HEK293 (cell line): ENCODE results near the gene PAX7.

Experiments
- CTCF ChIA-PET: fragments of 350-600 bp; formaldehyde crosslinking; extraction: SDS; loops from one replicate; lab custom pipeline; 2021; ENCODE audit warnings: antibody characterized with exemption; lab: Yijun Ruan, JAX
- POLR2A ChIA-PET: fragments of 300-600 bp; formaldehyde crosslinking; extraction: SDS; loops from one replicate; lab custom pipeline; 2020; ENCODE audit warnings: antibody characterized with exemption, inconsistent platforms; lab: Yijun Ruan, JAX
- H3K27ac ChIP-seq: fragments of 200-500 bp; sonication (Bioruptor generic); 2 replicates; pipeline ENCODE4 v1.5.1; 2014; ENCODE audit warnings: low read depth, low read length, control low read depth, inconsistent platforms; ENCODE audit errors: extremely low read depth
- H3K36me3 ChIP-seq, 2 experiments: fragments of 200-500 bp in 1 of 2; sonication (Bioruptor generic) in 1 of 2; 1 replicate in 1 of 2; 2 replicates in 1 of 2; pipeline ENCODE4 v1.5.1; 2014 to 2017; ENCODE audit warnings: inconsistent platforms in 2 of 2, low read length in 2 of 2; ENCODE audit not compliant: control insufficient read depth in 2 of 2, insufficient read depth in 1 of 2
- H3K4me1 ChIP-seq: fragments of 200-500 bp; sonication (Bioruptor generic); 2 replicates; pipeline ENCODE4 v1.5.1; 2014; ENCODE audit warnings: mild to moderate bottlenecking, low read length, inconsistent platforms; ENCODE audit not compliant: control insufficient read depth, insufficient read depth
- H3K4me3 ChIP-seq: 2 replicates; pipeline ENCODE4 v1.5.1; 2011; ENCODE audit warnings: low read depth, mild to moderate bottlenecking, control low read depth, low read length, moderate library complexity
- H3K9me3 ChIP-seq: fragments of 200-500 bp; sonication (Bioruptor generic); 2 replicates; pipeline ENCODE4 v1.5.1; 2014; ENCODE audit warnings: low read depth, low read length, inconsistent platforms; ENCODE audit not compliant: control insufficient read depth, insufficient read depth
- GLIS1 ChIP-seq: fragments of 450-650 bp; formaldehyde crosslinking; IDR thresholded peaks from 2 replicates; pipeline ENCODE4 v1.5.1; 2016; ENCODE audit warnings: missing biosample characterization, missing genetic modification characterization
- HOXA7 ChIP-seq: sonication (generic); formaldehyde crosslinking; IDR thresholded peaks from 2 replicates; pipeline ENCODE4 v1.8.1; 2022; ENCODE audit warnings: missing genetic modification reagents, borderline replicate concordance
- HOXC10 ChIP-seq: sonication (generic); formaldehyde crosslinking; IDR thresholded peaks from 2 replicates; pipeline ENCODE4 v1.8.1; 2023; ENCODE audit warnings: mild to moderate bottlenecking, missing genetic modification reagents
- IKZF3 ChIP-seq: fragments of 450-650 bp; IDR thresholded peaks from 2 replicates; pipeline ENCODE4 v1.5.0; 2018; ENCODE audit warnings: missing biosample characterization, mild to moderate bottlenecking, missing genetic modification characterization, moderate library complexity
- KLF1 ChIP-seq: fragments of 450-650 bp; formaldehyde crosslinking; IDR thresholded peaks from 2 replicates; pipeline ENCODE4 v1.5.1; 2016; ENCODE audit warnings: missing biosample characterization, missing genetic modification characterization
- MYNN ChIP-seq: fragments of 450-650 bp; formaldehyde crosslinking; IDR thresholded peaks from 2 replicates; pipeline ENCODE4 v1.5.1; 2016; ENCODE audit warnings: missing biosample characterization, missing genetic modification characterization, borderline replicate concordance
- OSR2 ChIP-seq: fragments of 450-650 bp; formaldehyde crosslinking; IDR thresholded peaks from 2 replicates; pipeline ENCODE4 v1.5.1; 2016; ENCODE audit warnings: missing biosample characterization, missing genetic modification characterization
- REPIN1 ChIP-seq: fragments of 450-650 bp; formaldehyde crosslinking; IDR thresholded peaks from 2 replicates; pipeline ENCODE4 v1.5.1; 2017; ENCODE audit warnings: missing biosample characterization, missing genetic modification characterization, low read depth
- SCRT2 ChIP-seq: fragments of 450-650 bp; formaldehyde crosslinking; IDR thresholded peaks from 2 replicates; pipeline ENCODE4 v1.5.1; 2016; ENCODE audit warnings: missing biosample characterization, missing genetic modification characterization
- SP7 ChIP-seq: fragments of 450-650 bp; formaldehyde crosslinking; IDR thresholded peaks from 2 replicates; pipeline ENCODE4 v1.5.1; 2016; ENCODE audit warnings: missing biosample characterization, missing genetic modification characterization
- ZNF2 ChIP-seq: fragments of 450-650 bp; formaldehyde crosslinking; IDR thresholded peaks from 2 replicates; pipeline ENCODE4 v1.5.1; 2016; ENCODE audit warnings: missing biosample characterization, missing genetic modification characterization
- ZNF221 ChIP-seq: fragments of 450-650 bp; formaldehyde crosslinking; IDR thresholded peaks from 2 replicates; pipeline ENCODE4 v1.5.1; 2017; ENCODE audit warnings: missing biosample characterization, missing genetic modification characterization, borderline replicate concordance
- ZNF274 ChIP-seq, 2 experiments: fragments of 200-500 bp in 1 of 2; fragments of 450-650 bp in 1 of 2; sonication (Bioruptor generic) in 1 of 2; formaldehyde crosslinking in 1 of 2; IDR thresholded peaks; 2 replicates each; pipeline versions ENCODE4 v1.5.1 to v1.6.1; 2014 to 2016; ENCODE audit warnings: borderline replicate concordance in 1 of 2, inconsistent platforms in 1 of 2, low read length in 1 of 2, missing biosample characterization in 1 of 2, missing genetic modification characterization in 1 of 2
- ZNF335 ChIP-seq: fragments of 450-650 bp; formaldehyde crosslinking; conservative IDR thresholded peaks from 2 replicates; pipeline ENCODE4 v1.5.1; 2016; ENCODE audit warnings: missing biosample characterization, missing genetic modification characterization
- ZNF501 ChIP-seq: fragments of 450-650 bp; formaldehyde crosslinking; IDR thresholded peaks from 2 replicates; pipeline ENCODE4 v1.5.1; 2016; ENCODE audit warnings: missing biosample characterization, missing genetic modification characterization
- ZNF544 ChIP-seq: fragments of 450-650 bp; formaldehyde crosslinking; IDR thresholded peaks from 2 replicates; pipeline ENCODE4 v1.5.0; 2017; ENCODE audit warnings: missing biosample characterization, missing genetic modification characterization
- ZNF626 ChIP-seq: fragments of 450-650 bp; sonication (Bioruptor Pico); formaldehyde crosslinking; IDR thresholded peaks from 2 replicates; pipeline ENCODE4 v1.5.1; 2018; ENCODE audit warnings: missing biosample characterization, missing genetic modification characterization, inconsistent platforms
- ZNF658 ChIP-seq: fragments of 450-650 bp; formaldehyde crosslinking; IDR thresholded peaks from 2 replicates; pipeline ENCODE4; 2016; ENCODE audit warnings: missing biosample characterization, missing genetic modification characterization
- ZNF660 ChIP-seq: fragments of 450-650 bp; IDR thresholded peaks from 2 replicates; pipeline ENCODE4 v1.5.1; 2018; ENCODE audit warnings: missing biosample characterization, mild to moderate bottlenecking, missing genetic modification characterization
- ZNF768 ChIP-seq: fragments of 450-650 bp; formaldehyde crosslinking; IDR thresholded peaks from 2 replicates; pipeline ENCODE4 v1.5.1; 2018; ENCODE audit warnings: missing biosample characterization, mild to moderate bottlenecking, missing genetic modification characterization
- ZNF777 ChIP-seq: fragments of 450-650 bp; formaldehyde crosslinking; IDR thresholded peaks from 2 replicates; pipeline ENCODE4 v1.5.1; 2017; ENCODE audit warnings: missing biosample characterization, missing genetic modification characterization, borderline replicate concordance
- TF ChIP-seq, protein P1 (sequence below): fragments of 450-650 bp; formaldehyde crosslinking; IDR thresholded peaks from 2 replicates; pipeline ENCODE4 v1.5.1; 2016; ENCODE audit warnings: missing biosample characterization, missing genetic modification characterization
- TF ChIP-seq, protein P2 (sequence below): fragments of 450-650 bp; formaldehyde crosslinking; IDR thresholded peaks from 2 replicates; pipeline ENCODE4 v1.5.1; 2017; ENCODE audit warnings: missing biosample characterization, missing genetic modification characterization
- TF ChIP-seq, protein P3 (sequence below): fragments of 450-650 bp; formaldehyde crosslinking; conservative IDR thresholded peaks from 2 replicates; pipeline ENCODE4 v1.5.1; 2016; ENCODE audit warnings: low read depth, missing biosample characterization, missing genetic modification characterization

Gene PAX7

DNA sequence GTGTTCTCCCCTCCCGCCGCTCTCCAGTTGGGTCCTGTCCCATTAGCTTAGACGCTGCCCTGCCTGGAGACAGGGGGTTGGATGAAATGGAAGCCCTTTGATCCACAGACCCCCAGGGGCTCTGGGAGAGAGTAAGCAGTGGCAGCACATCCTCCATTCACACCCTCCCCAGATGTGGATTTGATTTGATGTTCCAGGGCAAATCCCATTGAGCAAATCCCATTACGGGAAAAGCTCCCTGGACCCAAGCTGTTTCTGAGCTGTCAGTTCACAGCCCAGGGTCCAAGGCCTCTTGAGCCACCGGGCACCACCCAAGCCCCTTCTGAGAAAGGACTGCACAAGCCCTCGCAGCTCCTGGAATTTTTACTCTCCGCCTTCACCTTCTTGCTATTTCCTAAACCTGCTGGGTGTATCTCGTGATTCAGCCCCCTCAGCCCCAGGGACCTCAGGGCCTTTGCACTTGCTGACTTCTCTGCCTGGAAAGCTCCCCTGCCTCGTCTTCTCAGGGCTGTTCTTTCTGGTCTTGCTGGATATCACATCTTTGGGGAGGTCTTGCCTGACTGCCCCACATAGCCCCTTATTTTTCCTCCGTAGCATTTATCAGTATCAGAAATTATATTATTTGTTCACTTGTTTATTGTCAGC, 101.1 kb downstream of the PAX7 start (continued):
- no peak for TF ChIP-seq REPIN1
- no peak for TF ChIP-seq ZNF658 (tag by site-specific recombination)

DNA sequence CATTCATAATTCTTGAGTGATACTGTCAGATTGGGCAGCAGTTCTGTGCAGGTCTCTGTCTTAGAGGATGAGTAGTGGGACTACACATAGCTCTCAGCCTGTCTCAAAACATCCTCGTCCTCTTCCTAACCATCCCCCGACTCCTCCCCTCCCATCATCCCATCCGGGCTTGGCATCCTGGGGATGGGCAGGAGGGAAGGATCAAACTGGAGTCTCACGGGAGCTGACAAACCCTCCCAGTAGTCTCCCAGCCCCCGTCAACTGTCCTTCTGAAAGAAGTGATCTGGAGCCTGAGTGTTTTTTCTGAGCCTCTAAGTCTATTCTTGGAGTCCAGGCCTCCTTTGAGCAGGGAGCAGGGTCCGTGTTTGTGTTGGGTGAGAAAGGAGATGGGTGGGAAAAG, 102.0 kb downstream of the PAX7 start:
- POLR2A ChIA-PET = no interaction called here
- no peaks in the 10 kb centered on the region for H3K36me3 ChIP-seq
- H3K4me3 ChIP-seq = no peak overlapping the region
- H3K4me1 ChIP-seq = no peaks in the 10 kb centered on the region
- TF ChIP-seq ZNF2 (tag by site-specific recombination) = no peak
- no peak for TF ChIP-seq SCRT2
- TF ChIP-seq ZNF274 (IDR thresholded peaks at IDR 0.05; ENCODE audit: low read length) = no peak
- TF ChIP-seq ZNF274 (tag by site-specific recombination; IDR thresholded peaks at IDR 0.05; ENCODE audit: borderline replicate concordance) = no peak
- no peak for TF ChIP-seq ZNF777 (tag by site-specific recombination)
- TF ChIP-seq ZNF501 (tag by site-specific recombination) = no peak
- no peak for TF ChIP-seq IKZF3 (tag by site-specific recombination)
- CTCF ChIA-PET = interaction anchor here (0.6 to 1.3 kb wide), 3 partner anchors 10 to 84 kb away, joined by 3 to 11 read pairs (median 3); no protein-coding TSS in a partner anchor
- H3K27ac ChIP-seq = no peak overlapping the region
- no peaks in the 10 kb centered on the region for H3K9me3 ChIP-seq

DNA sequence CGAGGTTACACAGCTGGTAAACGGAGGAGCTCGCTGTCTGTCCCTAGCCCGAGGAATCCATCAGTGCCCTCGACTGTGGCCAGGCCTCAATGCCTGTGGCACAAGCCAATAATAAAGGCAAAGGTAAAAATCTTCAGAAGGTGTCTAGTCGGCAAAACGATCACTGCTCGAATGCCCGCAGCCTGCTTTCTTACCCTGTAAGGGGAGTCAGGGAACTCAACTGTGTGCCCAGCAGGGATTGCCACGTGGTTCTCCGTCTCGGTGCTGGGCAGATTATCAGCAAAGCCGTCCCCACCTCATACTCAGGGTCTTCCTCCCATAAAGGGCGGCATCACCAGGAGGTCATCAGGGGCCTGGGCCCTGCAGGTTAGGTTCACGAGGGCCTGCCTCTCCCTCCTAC, 103.4 kb downstream of the PAX7 start:
- Histone ChIP-seq H3K27ac (no peak overlapping the region), H3K4me3 (no peak overlapping the region), H3K36me3 (no peaks in the 10 kb centered on the region), H3K9me3 (no peaks in the 10 kb centered on the region), H3K4me1 (no peaks in the 10 kb centered on the region)
- ChIA-PET CTCF (interaction anchor here (0.7 to 1.1 kb wide), 2 partner anchors 159 to 285 kb away, joined by 3 to 4 read pairs; no protein-coding TSS in a partner anchor), POLR2A (no interaction called here)
- TF ChIP-seq ZNF221 (tag by site-specific recombination) = no peak
- TF ChIP-seq ZNF335 = no peak
- TF ChIP-seq, protein P1, sequence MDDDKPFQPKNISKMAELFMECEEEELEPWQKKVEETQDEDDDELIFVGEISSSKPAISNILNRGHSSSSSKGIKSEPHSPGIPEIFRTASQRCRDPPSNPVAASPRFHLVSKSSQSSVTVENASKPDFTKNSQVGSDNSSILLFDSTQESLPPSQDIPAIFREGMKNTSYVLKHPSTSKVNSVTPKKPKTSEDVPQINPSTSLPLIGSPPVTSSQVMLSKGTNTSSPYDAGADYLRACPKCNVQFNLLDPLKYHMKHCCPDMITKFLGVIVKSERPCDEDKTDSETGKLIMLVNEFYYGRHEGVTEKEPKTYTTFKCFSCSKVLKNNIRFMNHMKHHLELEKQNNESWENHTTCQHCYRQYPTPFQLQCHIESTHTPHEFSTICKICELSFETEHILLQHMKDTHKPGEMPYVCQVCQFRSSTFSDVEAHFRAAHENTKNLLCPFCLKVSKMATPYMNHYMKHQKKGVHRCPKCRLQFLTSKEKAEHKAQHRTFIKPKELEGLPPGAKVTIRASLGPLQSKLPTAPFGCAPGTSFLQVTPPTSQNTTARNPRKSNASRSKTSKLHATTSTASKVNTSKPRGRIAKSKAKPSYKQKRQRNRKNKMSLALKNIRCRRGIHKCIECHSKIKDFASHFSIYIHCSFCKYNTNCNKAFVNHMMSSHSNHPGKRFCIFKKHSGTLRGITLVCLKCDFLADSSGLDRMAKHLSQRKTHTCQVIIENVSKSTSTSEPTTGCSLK = no peak
- TF ChIP-seq HOXC10 (CRISPR knock-in tag) = no peak
- no peak for TF ChIP-seq ZNF660 (tag by site-specific recombination)
- no peak for TF ChIP-seq OSR2 (tag by site-specific recombination)
- TF ChIP-seq MYNN (tag by site-specific recombination) = no peak
- no peak for TF ChIP-seq HOXA7 (CRISPR knock-in tag)
- TF ChIP-seq, protein P2, sequence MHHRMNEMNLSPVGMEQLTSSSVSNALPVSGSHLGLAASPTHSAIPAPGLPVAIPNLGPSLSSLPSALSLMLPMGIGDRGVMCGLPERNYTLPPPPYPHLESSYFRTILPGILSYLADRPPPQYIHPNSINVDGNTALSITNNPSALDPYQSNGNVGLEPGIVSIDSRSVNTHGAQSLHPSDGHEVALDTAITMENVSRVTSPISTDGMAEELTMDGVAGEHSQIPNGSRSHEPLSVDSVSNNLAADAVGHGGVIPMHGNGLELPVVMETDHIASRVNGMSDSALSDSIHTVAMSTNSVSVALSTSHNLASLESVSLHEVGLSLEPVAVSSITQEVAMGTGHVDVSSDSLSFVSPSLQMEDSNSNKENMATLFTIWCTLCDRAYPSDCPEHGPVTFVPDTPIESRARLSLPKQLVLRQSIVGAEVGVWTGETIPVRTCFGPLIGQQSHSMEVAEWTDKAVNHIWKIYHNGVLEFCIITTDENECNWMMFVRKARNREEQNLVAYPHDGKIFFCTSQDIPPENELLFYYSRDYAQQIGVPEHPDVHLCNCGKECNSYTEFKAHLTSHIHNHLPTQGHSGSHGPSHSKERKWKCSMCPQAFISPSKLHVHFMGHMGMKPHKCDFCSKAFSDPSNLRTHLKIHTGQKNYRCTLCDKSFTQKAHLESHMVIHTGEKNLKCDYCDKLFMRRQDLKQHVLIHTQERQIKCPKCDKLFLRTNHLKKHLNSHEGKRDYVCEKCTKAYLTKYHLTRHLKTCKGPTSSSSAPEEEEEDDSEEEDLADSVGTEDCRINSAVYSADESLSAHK = no peak
- TF ChIP-seq GLIS1 (tag by site-specific recombination) = no peak
- TF ChIP-seq KLF1 (tag by site-specific recombination) = no peak
- TF ChIP-seq REPIN1 = no peak
- no peak for TF ChIP-seq SP7
- TF ChIP-seq ZNF626 (tag by site-specific recombination) = no peak
- TF ChIP-seq, protein P3, sequence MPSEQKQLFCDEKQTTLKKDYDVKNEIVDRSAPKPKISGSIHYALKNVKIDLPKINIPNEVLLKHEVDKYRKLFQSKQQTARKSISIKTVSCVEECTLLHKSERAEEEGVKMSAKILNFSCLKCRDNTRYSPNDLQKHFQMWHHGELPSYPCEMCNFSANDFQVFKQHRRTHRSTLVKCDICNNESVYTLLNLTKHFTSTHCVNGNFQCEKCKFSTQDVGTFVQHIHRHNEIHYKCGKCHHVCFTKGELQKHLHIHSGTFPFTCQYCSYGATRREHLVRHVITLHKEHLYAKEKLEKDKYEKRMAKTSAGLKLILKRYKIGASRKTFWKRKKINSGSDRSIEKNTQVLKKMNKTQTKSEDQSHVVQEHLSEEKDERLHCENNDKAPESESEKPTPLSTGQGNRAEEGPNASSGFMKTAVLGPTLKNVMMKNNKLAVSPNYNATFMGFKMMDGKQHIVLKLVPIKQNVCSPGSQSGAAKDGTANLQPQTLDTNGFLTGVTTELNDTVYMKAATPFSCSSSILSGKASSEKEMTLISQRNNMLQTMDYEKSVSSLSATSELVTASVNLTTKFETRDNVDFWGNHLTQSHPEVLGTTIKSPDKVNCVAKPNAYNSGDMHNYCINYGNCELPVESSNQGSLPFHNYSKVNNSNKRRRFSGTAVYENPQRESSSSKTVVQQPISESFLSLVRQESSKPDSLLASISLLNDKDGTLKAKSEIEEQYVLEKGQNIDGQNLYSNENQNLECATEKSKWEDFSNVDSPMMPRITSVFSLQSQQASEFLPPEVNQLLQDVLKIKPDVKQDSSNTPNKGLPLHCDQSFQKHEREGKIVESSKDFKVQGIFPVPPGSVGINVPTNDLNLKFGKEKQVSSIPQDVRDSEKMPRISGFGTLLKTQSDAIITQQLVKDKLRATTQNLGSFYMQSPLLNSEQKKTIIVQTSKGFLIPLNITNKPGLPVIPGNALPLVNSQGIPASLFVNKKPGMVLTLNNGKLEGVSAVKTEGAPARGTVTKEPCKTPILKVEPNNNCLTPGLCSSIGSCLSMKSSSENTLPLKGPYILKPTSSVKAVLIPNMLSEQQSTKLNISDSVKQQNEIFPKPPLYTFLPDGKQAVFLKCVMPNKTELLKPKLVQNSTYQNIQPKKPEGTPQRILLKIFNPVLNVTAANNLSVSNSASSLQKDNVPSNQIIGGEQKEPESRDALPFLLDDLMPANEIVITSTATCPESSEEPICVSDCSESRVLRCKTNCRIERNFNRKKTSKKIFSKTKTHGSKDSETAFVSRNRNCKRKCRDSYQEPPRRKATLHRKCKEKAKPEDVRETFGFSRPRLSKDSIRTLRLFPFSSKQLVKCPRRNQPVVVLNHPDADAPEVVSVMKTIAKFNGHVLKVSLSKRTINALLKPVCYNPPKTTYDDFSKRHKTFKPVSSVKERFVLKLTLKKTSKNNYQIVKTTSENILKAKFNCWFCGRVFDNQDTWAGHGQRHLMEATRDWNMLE (tag by site-specific recombination) = no peak
- TF ChIP-seq ZNF274 (IDR thresholded peaks at IDR 0.05; ENCODE audit: low read length) = no peak
- no peak for TF ChIP-seq ZNF274 (tag by site-specific recombination; IDR thresholded peaks at IDR 0.05; ENCODE audit: borderline replicate concordance)
- TF ChIP-seq SCRT2 = no peak
- TF ChIP-seq ZNF768 (tag by site-specific recombination) = no peak
- no peak for TF ChIP-seq ZNF544
- TF ChIP-seq, all 188 proteins: peak for 0
